GM15510 (cell line): ENCODE measurements around the gene LRCOL1.

Experiments
- POLR2A ChIP-seq: IDR thresholded peaks from 3 replicates; pipeline ENCODE4 v1.6.1; 2011; ENCODE audit warnings: borderline replicate concordance; ENCODE audit not compliant: insufficient read length; ENCODE audit errors: extremely low read depth

LRCOL1 gene

GRCh38 chr12:132577191-132577920 is 33.0 kb downstream of the LRCOL1 start:
- TF ChIP-seq POLR2A = no peak

DNA sequence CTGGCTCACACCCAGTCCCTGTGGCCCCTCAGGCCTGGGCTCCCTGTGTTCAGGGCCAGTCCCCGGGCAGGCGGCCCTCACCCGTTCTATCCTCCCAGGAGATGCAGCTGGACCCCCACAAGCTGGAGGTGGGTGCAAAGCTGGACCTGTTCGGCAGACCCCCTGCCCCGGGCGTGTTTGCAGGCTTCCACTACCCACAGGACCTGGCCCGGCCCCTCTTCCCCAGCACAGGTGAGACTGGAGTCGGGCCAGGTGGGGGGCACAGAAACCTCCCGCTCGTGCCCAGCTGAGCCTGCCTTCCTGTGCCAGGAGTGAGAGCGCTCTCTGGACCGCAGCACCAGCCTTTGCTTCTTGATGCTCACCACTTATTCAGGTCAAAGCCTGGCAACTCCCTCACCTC is 33.7 kb downstream of the LRCOL1 start:
- no peak for TF ChIP-seq POLR2A

DNA sequence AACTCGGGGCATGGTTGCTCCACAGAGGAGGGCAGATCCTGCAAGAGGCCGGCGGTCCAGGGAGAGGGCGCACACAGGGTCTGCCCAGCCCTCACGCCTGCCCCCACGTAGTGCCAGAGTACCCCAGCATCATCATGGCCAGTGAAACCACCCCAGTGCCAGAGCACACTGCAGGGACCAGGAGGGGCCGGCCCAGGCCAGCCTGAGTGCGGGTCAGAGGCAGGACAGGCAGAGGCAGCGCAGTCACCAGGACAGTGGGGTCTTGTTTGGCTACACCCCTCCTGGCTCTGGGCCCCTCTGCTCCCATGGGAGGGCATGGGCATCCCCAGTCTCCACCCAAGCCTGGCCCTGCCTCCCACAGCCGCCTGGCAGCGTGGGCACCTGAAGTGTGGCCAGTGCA is 34.7 kb downstream of the LRCOL1 start:
- TF ChIP-seq POLR2A = no peak

GRCh38 chr12:132574271-132574996 is 35.9 kb downstream of the LRCOL1 start:
- TF ChIP-seq POLR2A = no peak

DNA sequence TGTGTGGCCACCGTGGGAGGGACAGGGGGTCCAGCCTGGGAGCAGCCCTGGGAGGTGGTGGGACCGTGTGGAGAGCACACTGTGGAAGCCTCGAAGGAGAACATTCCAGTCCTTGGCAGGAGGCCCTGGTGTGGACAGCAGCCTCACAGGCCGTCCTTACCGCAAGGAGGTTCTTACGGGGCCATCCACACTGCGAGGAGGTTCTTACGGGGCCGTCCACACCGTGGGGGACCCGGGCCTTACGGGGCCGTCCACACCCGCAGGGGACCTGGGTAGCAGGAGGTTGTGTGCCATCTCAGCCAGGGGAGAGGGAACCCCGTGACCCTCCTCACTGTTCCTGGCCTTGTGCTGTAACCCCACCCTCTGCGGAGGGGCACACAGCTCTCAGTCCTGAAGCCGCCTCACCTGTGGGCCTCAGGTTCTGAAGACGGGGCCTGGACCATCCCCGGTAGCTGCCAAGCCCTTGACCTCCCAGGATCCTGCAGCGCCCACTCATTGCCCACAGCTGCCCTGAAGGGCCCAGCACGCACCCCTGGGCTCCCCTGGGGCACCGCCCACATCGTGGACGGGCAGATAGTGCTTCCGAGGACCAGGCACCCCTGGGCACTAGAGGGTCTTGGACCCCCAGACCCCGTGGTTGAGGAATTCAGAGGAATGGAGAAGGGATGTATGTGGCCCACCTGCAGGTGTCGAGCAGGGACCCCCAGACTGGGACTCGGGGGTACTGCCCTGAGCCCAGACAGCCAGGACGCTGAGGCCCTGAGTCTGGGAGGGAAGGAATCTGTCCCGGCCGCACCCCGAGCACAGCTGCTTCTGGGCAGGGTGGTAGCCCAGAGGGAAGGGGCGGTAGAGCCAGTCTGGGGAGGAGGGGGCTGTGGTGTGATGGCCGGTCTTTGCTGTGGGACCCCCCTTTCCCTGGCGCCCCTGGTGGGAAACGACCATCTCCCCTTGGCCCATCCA is 37.3 kb downstream of the LRCOL1 start:
- no peak for TF ChIP-seq POLR2A

- TF ChIP-seq POLR2A = no peak
These were observed 38.3 kb downstream of the LRCOL1 start for GRCh38 chr12:132572106-132572505.

DNA sequence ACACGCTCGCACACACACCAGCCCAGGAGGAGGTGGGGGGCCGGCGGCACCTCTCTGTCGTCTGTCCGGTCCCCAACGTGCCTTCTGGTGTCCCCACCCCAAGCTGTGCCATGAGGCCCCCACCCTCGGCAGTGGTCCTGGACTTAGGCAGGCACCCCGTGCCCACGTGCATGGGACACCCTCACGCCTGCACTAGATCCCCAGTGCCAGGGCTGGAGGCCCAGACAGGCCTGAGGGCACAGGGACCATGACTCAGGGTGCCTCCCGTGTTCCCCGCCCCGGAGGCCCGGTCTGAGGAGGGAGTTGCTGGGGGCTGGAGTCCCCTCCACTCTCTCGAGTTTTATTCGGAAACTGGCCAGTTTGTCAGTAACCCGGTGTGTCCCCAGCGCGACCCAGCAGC is 38.8 kb downstream of the LRCOL1 start:
- TF ChIP-seq POLR2A = no peak

- no peak for TF ChIP-seq POLR2A
These were observed 39.3 kb downstream of the LRCOL1 start for GRCh38 chr12:132571051-132571450.

GRCh38 chr12:132570635-132571034 is 39.7 kb downstream of the LRCOL1 start:
- no peak for TF ChIP-seq POLR2A

- no peak for TF ChIP-seq POLR2A
These were observed 40.4 kb downstream of the LRCOL1 start for GRCh38 chr12:132569856-132570480.

GRCh38 chr12:132568826-132569480 is 41.4 kb downstream of the LRCOL1 start:
- TF ChIP-seq POLR2A = no peak

DNA sequence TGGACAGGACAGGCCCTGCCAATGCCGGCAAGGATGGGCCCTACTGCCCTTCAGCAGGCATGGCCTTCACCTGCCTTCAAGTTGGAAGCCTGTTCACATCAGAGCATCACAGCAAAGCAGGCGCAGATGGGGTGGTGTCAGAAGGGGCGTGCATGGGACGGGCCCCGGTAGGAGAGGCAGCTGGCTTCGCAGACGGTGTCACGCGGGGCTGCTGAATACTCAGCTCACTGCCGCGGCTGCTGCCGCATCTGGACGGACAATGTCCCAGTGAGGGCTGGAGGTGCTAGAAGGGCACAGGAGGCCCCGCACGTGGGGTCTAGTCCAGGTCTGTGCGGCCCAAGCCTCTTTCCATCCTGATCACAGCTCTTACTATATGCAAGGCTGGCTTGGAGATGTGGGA is 42.1 kb downstream of the LRCOL1 start:
- no peak for TF ChIP-seq POLR2A

GRCh38 chr12:132566516-132567131 is 43.8 kb downstream of the LRCOL1 start:
- no peak for TF ChIP-seq POLR2A

GRCh38 chr12:132565365-132565764 is 45.0 kb downstream of the LRCOL1 start:
- TF ChIP-seq POLR2A = no peak
